ENCODE measurements around the gene SLC9A8.

GRCh38 chr20:49808753-49809152 is 3.9 kb upstream of the SLC9A8 start:
- no peak for TF ChIP-seq ZC3H10 (CRISPR knock-in tag; IDR thresholded peaks at IDR 0.05)
- no peak for TF ChIP-seq BACH2 (CRISPR knock-in tag; IDR thresholded peaks at IDR 0.05; ENCODE audit: borderline replicate concordance)
- no peak for TF ChIP-seq ZNF8 (CRISPR knock-in tag; IDR thresholded peaks at IDR 0.05)
- TF ChIP-seq CREB5 (CRISPR knock-in tag; IDR thresholded peaks at IDR 0.05; ENCODE audit: low read depth) = no peak
- no peak for TF ChIP-seq ZFP30 (CRISPR knock-in tag; IDR thresholded peaks at IDR 0.05)
- no peak for TF ChIP-seq PATZ1 (CRISPR knock-in tag; IDR thresholded peaks at IDR 0.05; ENCODE audit: borderline replicate concordance)
- no peak for TF ChIP-seq SNAI2 (CRISPR knock-in tag; IDR thresholded peaks at IDR 0.05)

All from SK-N-SH treated with all-trans-retinoic acid at 6 μM for 48 hours (cell line).